ENCODE results near the gene CERCAM.

Gene CERCAM

GRCh38 chr9:128389395-128390149, 31.1 kb upstream of the CERCAM start:
- no peak for TF ChIP-seq CTCF (IDR thresholded peaks at IDR 0.05; ENCODE audit: borderline replicate concordance, insufficient read depth, low read depth, low read length)

GRCh38 chr9:128390150-128390812, 30.4 kb upstream of the CERCAM start:
- no peak for TF ChIP-seq CTCF (IDR thresholded peaks at IDR 0.05; ENCODE audit: borderline replicate concordance, insufficient read depth, low read depth, low read length)
- H3K4me3 ChIP-seq (ENCODE audit: low read depth, low read length): no peak overlapping the region

More at GRCh38 chr9:128389395-128390149, 31.1 kb upstream of the CERCAM start:
- H3K4me3 ChIP-seq (ENCODE audit: low read depth, low read length): no peak overlapping the region

- H3K4me3 ChIP-seq (ENCODE audit: low read depth, low read length): no peak overlapping the region
- no peak for TF ChIP-seq CTCF (IDR thresholded peaks at IDR 0.05; ENCODE audit: borderline replicate concordance, insufficient read depth, low read depth, low read length)
Measured at GRCh38 chr9:128390813-128391711, 29.6 kb upstream of the CERCAM start.

GRCh38 chr9:128391956-128392301, 28.7 kb upstream of the CERCAM start:
- H3K4me3 ChIP-seq (ENCODE audit: low read depth, low read length): no peak overlapping the region
- no peak for TF ChIP-seq CTCF (IDR thresholded peaks at IDR 0.05; ENCODE audit: borderline replicate concordance, insufficient read depth, low read depth, low read length)

GRCh38 chr9:128392302-128393144, 28.1 kb upstream of the CERCAM start:
- no peak overlapping the region for H3K4me3 ChIP-seq (ENCODE audit: low read depth, low read length)
- TF ChIP-seq CTCF (IDR thresholded peaks at IDR 0.05; ENCODE audit: borderline replicate concordance, insufficient read depth, low read depth, low read length): no peak

- TF ChIP-seq CTCF (IDR thresholded peaks at IDR 0.05; ENCODE audit: borderline replicate concordance, insufficient read depth, low read depth, low read length): no peak
- no peak overlapping the region for H3K4me3 ChIP-seq (ENCODE audit: low read depth, low read length)
Measured at GRCh38 chr9:128393145-128393775, 27.4 kb upstream of the CERCAM start.
